Kidney epithelial cell (primary cell): ENCODE data around the gene SUSD5. TPM values are rescaled to one million over a fixed set of nuclear protein-coding genes. Genes with fewer than 3 reads are reported as not detected.

Experiments
- DNase-seq: peaks from one replicate; pipeline ENCODE4 v3.0.0-alpha.2; 2010; ENCODE audit warnings: low read depth
- H3K27me3 ChIP-seq: 2 replicates; pipeline ENCODE4 v1.6.0; 2011; ENCODE audit warnings: low read length; ENCODE audit not compliant: control insufficient read depth, insufficient read depth
- H3K36me3 ChIP-seq: 2 replicates; pipeline ENCODE4 v1.5.1; 2011; ENCODE audit warnings: low read length; ENCODE audit not compliant: control insufficient read depth, insufficient read depth
- H3K4me3 ChIP-seq: 2 replicates; pipeline ENCODE4 v1.5.1; 2011; ENCODE audit warnings: low read depth, mild to moderate bottlenecking, control low read depth, low read length
- CTCF ChIP-seq: IDR thresholded peaks from 2 replicates; pipeline ENCODE4 v1.5.1; 2011; ENCODE audit warnings: mild to moderate bottlenecking, moderate library complexity, low read length, control low read depth, inconsistent platforms; ENCODE audit not compliant: insufficient read depth, poor library complexity, severe bottlenecking
- total RNA-seq: library from RNA; depleted of rRNA; stranded (reverse); fragments of >200 nt; gene quantifications from 2 replicates; pipeline ENCODE4 v1.2.3, GENCODE V29; 2015

SUSD5 gene
- total RNA-seq, 1 donor from 2014 or later = 2.0 TPM

- Histone ChIP-seq H3K4me3 (no peak overlapping the region), H3K36me3 (no peaks in the 10 kb centered on the region), H3K27me3 (no peaks in the 10 kb centered on the region)
- no peak for TF ChIP-seq CTCF
- DNase-seq = no peak
Observed at GRCh38 chr3:33159981-33160380, 58.6 kb downstream of the SUSD5 start.

GRCh38 chr3:33159234-33159633, 59.4 kb downstream of the SUSD5 start:
- H3K27me3 ChIP-seq = no peaks in the 10 kb centered on the region
- no peak for TF ChIP-seq CTCF
- no peaks in the 10 kb centered on the region for H3K36me3 ChIP-seq
- H3K4me3 ChIP-seq = no peak overlapping the region
- DNase-seq = no peak

- Histone ChIP-seq H3K36me3 (no peaks in the 10 kb centered on the region), H3K4me3 (no peak overlapping the region), H3K27me3 (no peaks in the 10 kb centered on the region)
- no peak for DNase-seq
- no peak for TF ChIP-seq CTCF
Observed at GRCh38 chr3:33155301-33155700, 63.3 kb downstream of the SUSD5 start.

- no peak for DNase-seq
- Histone ChIP-seq H3K36me3 (no peaks in the 10 kb centered on the region), H3K27me3 (no peaks in the 10 kb centered on the region), H3K4me3 (no peak overlapping the region)
- no peak for TF ChIP-seq CTCF
Observed at GRCh38 chr3:33153782-33154181, 64.8 kb downstream of the SUSD5 start.

DNA sequence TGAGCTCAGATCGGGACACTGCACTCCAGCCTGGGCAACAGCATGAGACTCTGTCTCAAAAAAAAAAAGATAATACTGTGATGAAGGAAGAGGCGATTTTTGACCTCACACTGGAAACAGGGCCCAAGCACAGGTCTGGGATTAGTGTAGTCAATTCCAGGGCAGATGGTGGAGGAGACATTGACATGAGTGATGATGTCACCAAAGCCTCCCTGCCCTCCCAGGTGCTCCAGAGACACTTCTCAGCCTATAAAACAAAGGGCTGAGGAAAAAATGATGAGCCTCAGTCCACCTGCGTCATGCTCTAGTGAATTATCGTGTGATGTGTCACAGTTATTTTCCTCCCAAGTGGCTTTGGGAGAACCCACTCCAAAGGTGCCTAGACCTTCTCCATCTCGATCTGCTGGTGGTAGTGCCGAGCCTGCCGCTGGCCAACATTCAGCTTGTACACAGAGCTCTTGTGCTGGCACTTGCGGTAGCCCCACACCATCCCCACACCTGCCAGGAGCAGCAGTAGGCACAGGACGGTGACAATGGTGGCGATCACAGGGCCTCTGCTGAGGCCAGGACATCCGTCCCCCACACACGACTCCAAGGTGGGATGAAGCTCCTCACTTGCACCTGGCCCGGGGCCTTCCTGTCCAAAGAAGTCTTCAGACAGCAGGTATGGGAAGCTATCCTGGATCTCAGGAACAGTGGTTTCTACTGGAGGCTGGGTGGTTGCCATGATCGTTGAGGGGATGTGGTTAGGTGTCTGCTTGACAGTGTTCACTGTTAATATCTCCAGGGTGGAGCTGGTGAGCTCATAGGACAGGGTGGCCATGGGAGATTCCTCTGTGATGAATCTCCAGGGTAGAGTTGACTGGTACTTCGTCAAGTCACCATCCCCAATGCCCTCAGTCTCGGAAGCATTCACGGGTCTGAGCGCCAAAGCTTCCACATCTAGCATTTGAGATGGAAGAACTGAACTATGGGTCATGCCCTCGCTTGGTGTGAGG, 65.9 kb downstream of the SUSD5 start:
- DNase-seq = no peak
- TF ChIP-seq CTCF = no peak
- Histone ChIP-seq H3K36me3 (no peaks in the 10 kb centered on the region), H3K27me3 (no peaks in the 10 kb centered on the region), H3K4me3 (no peak overlapping the region)
